Fibroblast of lung (primary cell): ENCODE data around the gene ANO6. TPM values are rescaled to one million over a fixed set of nuclear protein-coding genes. Genes with fewer than 3 reads are reported as not detected.

Experiments used
- DNase-seq, 2 donors: peaks; one replicate each; pipeline versions ENCODE4 v3.0.0 to v3.0.0-alpha.2; 2010; ENCODE audit warnings: low read depth in 2 of 2
- H2AFZ ChIP-seq: 2 replicates; pipeline ENCODE4 v1.5.1; 2012; ENCODE audit warnings: low read length, control low read depth, inconsistent platforms
- H3K27ac ChIP-seq: 2 replicates; pipeline ENCODE4 v1.5.1; 2011; ENCODE audit warnings: low read length, control low read depth; ENCODE audit not compliant: insufficient read depth
- H3K27me3 ChIP-seq: 2 replicates; pipeline ENCODE4 v1.5.1; 2011; ENCODE audit warnings: mild to moderate bottlenecking, low read length; ENCODE audit not compliant: control insufficient read depth, insufficient read depth
- H3K36me3 ChIP-seq: 2 replicates; pipeline ENCODE4 v1.5.1; 2011; ENCODE audit warnings: low read length; ENCODE audit not compliant: control insufficient read depth, insufficient read depth
- H3K4me1 ChIP-seq: 2 replicates; pipeline ENCODE4 v1.5.1; 2011; ENCODE audit warnings: low read length; ENCODE audit not compliant: control insufficient read depth, insufficient read depth; ENCODE audit errors: extremely low read depth
- H3K4me2 ChIP-seq: 2 replicates; pipeline ENCODE4 v1.5.1; 2011; ENCODE audit warnings: low read length, control low read depth; ENCODE audit not compliant: insufficient read depth; ENCODE audit errors: extremely low read depth
- H3K4me3 ChIP-seq, 4 experiments: fragments of 200-600 bp in 1 of 4; sonication (generic) in 1 of 4; replicated peaks in 1 of 4; 2 replicates each; pipeline ENCODE4 v1.5.1; 2011 to 2016; ENCODE audit warnings: low read length in 4 of 4, low read depth in 3 of 4, mild to moderate bottlenecking in 3 of 4, control low read depth in 2 of 4, inconsistent platforms in 1 of 4, mixed read lengths in 1 of 4; ENCODE audit not compliant: insufficient read depth in 1 of 4; ENCODE audit errors: control extremely low read depth in 1 of 4
- H3K79me2 ChIP-seq: 2 replicates; pipeline ENCODE4 v1.5.1; 2012; ENCODE audit warnings: mild to moderate bottlenecking, low read length, inconsistent platforms; ENCODE audit not compliant: control insufficient read depth, insufficient read depth
- H3K9ac ChIP-seq: 2 replicates; pipeline ENCODE4 v1.5.1; 2011; ENCODE audit warnings: mild to moderate bottlenecking, low read length, control low read depth; ENCODE audit not compliant: insufficient read depth
- H3K9me3 ChIP-seq: 2 replicates; pipeline ENCODE4 v1.5.1; 2012; ENCODE audit warnings: low read depth, low read length; ENCODE audit not compliant: control insufficient read depth, insufficient read depth
- H4K20me1 ChIP-seq: 2 replicates; pipeline ENCODE4 v1.5.1; 2011; ENCODE audit warnings: low read length; ENCODE audit not compliant: control insufficient read depth, insufficient read depth; ENCODE audit errors: extremely low read depth
- CTCF ChIP-seq, 2 donors: IDR thresholded peaks in 1 of 2; conservative IDR thresholded peaks in 1 of 2; 1 replicate in 1 of 2; 2 replicates in 1 of 2; pipeline ENCODE4 v1.5.1; 2011 to 2012; ENCODE audit warnings: low read length in 2 of 2, control low read depth in 1 of 2, inconsistent platforms in 1 of 2, low read depth in 1 of 2, mild to moderate bottlenecking in 1 of 2
- EZH2 ChIP-seq: IDR thresholded peaks from 2 replicates; pipeline ENCODE4 v1.5.1; 2012; ENCODE audit warnings: low read length, control low read depth, mild to moderate bottlenecking; ENCODE audit errors: missing control alignments
- polyA plus RNA-seq, 2 donors: library from polyadenylated mRNA; depleted of rRNA in 1 of 2; stranded (reverse) in 1 of 2; unstranded in 1 of 2; fragments of >200 nt; gene quantifications; 2 replicates each; pipeline ENCODE4 v1.2.1, GENCODE V29; 2011 to 2012; ENCODE audit warnings: missing spikeins in 1 of 2
- total RNA-seq: library from RNA; depleted of rRNA; stranded (reverse); fragments of >200 nt; gene quantifications from 2 replicates; pipeline ENCODE4 v1.2.1, GENCODE V29; 2014

The ANO6 gene
- total and polyA plus RNA-seq, 2 donors (not counting 1 experiment from before 2014, with no cell fraction given), result 59.1 to 69.1 TPM

- H3K27me3 ChIP-seq, result no peaks in the 10 kb centered on the region
- no peak overlapping the region for H2AFZ ChIP-seq
- no peak overlapping the region for H3K27ac ChIP-seq
- TF ChIP-seq CTCF (conservative IDR thresholded peaks at IDR 0.05 in 1 of 2, IDR thresholded peaks at IDR 0.05 in 1 of 2; ENCODE audit: low read depth in 1 of 2, low read length in 2 of 2) (no peak), EZH2 (no peak)
- H3K4me3 ChIP-seq, result no peak overlapping the region
- H3K4me1 ChIP-seq, result peaks cover 9% of the 10 kb centered on the region
- no peak overlapping the region for H3K4me2 ChIP-seq
- no peaks in the 10 kb centered on the region for H3K36me3 ChIP-seq
- no peaks in the 10 kb centered on the region for H3K9me3 ChIP-seq
- no peaks in the 10 kb centered on the region for H4K20me1 ChIP-seq
- H3K9ac ChIP-seq, result no peak overlapping the region
- H3K79me2 ChIP-seq, result peaks cover 33% of the 10 kb centered on the region
- DNase-seq, result no peak
Measured at GRCh38 chr12:45242180-45242579, 26.3 kb downstream of the ANO6 start.

DNA sequence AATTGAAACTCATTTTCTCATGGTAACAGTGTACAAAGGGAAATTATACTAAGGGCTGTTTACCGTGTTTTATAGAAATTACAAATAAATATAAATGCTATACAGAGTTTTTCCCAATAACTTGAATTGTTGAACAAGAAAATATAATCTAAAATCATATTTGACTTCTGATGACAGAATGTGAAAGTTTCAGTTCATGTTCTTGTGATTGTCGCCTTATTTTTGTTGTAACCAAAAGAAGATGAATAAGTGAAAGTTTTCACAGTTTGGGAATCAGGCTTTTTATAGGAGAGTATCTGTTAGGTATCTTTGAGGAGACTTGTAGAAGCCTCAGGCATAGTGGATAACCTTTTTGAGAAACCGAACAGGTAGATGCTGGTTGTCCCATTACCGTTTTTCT, 28.1 kb downstream of the ANO6 start:
- Histone ChIP-seq H3K4me1 (peaks cover 9% of the 10 kb centered on the region), H4K20me1 (no peaks in the 10 kb centered on the region), H3K36me3 (no peaks in the 10 kb centered on the region), H3K9me3 (no peaks in the 10 kb centered on the region), H3K79me2 (peaks cover 46% of the 10 kb centered on the region), H3K27ac (peak overlapping the region; percentile 74), H3K27me3 (no peaks in the 10 kb centered on the region), H3K4me3 (no peak overlapping the region), H3K4me2 (no peak overlapping the region), H2AFZ (no peak overlapping the region), H3K9ac (no peak overlapping the region)
- TF ChIP-seq CTCF (conservative IDR thresholded peaks at IDR 0.05 in 1 of 2, IDR thresholded peaks at IDR 0.05 in 1 of 2; ENCODE audit: low read depth in 1 of 2, low read length in 2 of 2), result no peak
- no peak for TF ChIP-seq EZH2
- DNase-seq, result no peak

DNA sequence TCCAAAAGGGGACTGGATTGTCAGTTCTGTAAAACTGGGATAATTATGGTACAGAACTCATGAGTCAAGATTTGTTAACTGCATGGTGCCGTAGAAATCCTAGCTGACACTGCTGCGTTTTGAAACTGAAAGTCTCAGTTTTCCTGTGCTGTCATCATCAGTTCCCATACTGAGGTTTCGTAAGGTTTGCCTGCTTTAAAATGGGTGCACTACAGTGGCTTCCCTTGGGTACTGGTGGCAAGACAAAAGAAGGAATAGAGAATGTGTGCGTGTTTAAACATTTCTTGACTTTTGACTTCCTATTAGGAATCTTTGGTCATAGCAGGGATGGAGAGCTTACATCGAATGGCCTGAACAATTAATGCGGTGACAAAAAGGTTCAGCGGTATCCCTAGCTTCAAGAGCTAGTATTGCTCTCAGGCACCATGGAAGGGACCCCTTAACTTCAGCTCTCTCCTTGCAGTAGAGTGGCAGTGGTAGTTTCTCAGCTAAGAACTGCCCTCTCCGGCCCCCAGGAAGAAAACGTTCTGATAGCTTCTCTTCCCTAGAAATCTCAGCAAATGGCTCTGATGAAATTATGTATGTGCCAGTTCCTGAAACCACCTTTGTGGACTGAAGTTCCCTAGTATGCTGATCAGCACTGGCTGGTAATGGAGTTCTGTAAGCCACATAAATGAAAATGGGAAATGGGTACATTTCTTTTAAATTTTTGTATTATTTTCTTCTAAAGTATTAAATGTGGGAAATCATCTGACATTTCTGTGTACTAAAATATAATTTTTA, 28.9 kb downstream of the ANO6 start:
- TF ChIP-seq EZH2, result no peak
- no peak for TF ChIP-seq CTCF (conservative IDR thresholded peaks at IDR 0.05 in 1 of 2, IDR thresholded peaks at IDR 0.05 in 1 of 2; ENCODE audit: low read depth in 1 of 2, low read length in 2 of 2)
- Histone ChIP-seq H3K4me1 (peaks cover 9% of the 10 kb centered on the region), H3K79me2 (peaks cover 46% of the 10 kb centered on the region), H3K4me2 (peak overlapping the region; percentile 59), H3K9me3 (no peaks in the 10 kb centered on the region), H3K36me3 (no peaks in the 10 kb centered on the region), H4K20me1 (no peaks in the 10 kb centered on the region), H3K9ac (no peak overlapping the region), H2AFZ (no peak overlapping the region), H3K27ac (peak overlapping the region; percentile 74), H3K4me3 (peak overlapping the region in 3 of 4 experiments; percentile 5 to 14 (median 10)), H3K27me3 (no peaks in the 10 kb centered on the region)
- DNase-seq, result peak in 1 of 2 donors; percentile 84
